Fibroblast of skin of back (primary cell): Measurements from ENCODE around the gene TIMM44.

Experiments used
- DNase-seq: peaks from one replicate; pipeline ENCODE4 v3.0.0-alpha.2; 2013

The TIMM44 gene

GRCh38 chr19:7899751-7900378, 43.6 kb downstream of the TIMM44 start:
- no peak for DNase-seq

GRCh38 chr19:7898967-7899366, 44.5 kb downstream of the TIMM44 start:
- no peak for DNase-seq

GRCh38 chr19:7897292-7897691, 46.2 kb downstream of the TIMM44 start:
- DNase-seq = no peak

GRCh38 chr19:7895565-7895964, 47.9 kb downstream of the TIMM44 start:
- no peak for DNase-seq

GRCh38 chr19:7894612-7895309, 48.7 kb downstream of the TIMM44 start:
- no peak for DNase-seq

- peak; percentile 50 for DNase-seq
Measured at GRCh38 chr19:7893362-7894101, 49.9 kb downstream of the TIMM44 start.

GRCh38 chr19:7888826-7889217, 54.6 kb downstream of the TIMM44 start:
- DNase-seq = no peak

- DNase-seq = peak; percentile 85
Measured at GRCh38 chr19:7888145-7888825, 55.2 kb downstream of the TIMM44 start, which contains the start of gene LRRC8E. Gene LRRC8E (plus strand): TSS chr19:7888510. CDS start chr19:7895604, 7,094 bp downstream.

GRCh38 chr19:7887408-7888144, 55.9 kb downstream of the TIMM44 start:
- no peak for DNase-seq

GRCh38 chr19:7885818-7886217, 57.6 kb downstream of the TIMM44 start:
- DNase-seq = no peak

GRCh38 chr19:7883796-7884570, 59.5 kb downstream of the TIMM44 start:
- peak; percentile 36 for DNase-seq

- DNase-seq = no peak
Measured at GRCh38 chr19:7883105-7883504, 60.4 kb downstream of the TIMM44 start.

GRCh38 chr19:7881910-7882309, 61.6 kb downstream of the TIMM44 start:
- no peak for DNase-seq

GRCh38 chr19:7879836-7880235, 63.6 kb downstream of the TIMM44 start:
- DNase-seq = no peak

- DNase-seq = no peak
Measured at GRCh38 chr19:7879111-7879807, 64.2 kb downstream of the TIMM44 start.

GRCh38 chr19:7877249-7877836, 66.1 kb downstream of the TIMM44 start:
- DNase-seq = peak; percentile 51
